Omental fat pad (tissue), 4 donors: Measurements from ENCODE around the gene HCFC1R1. TPM values are rescaled to one million over a fixed set of nuclear protein-coding genes. Genes with fewer than 3 reads are reported as not detected.

ENCODE experiments used
- ATAC-seq: fragments of 150-250 bp; one replicate; pipeline ENCODE4 v1.9.1; 2016; ENCODE audit warnings: mild to moderate bottlenecking, moderate library complexity; ENCODE audit not compliant: low FRiP score
- DNase-seq: peaks from one replicate; pipeline ENCODE4 v3.0.0-alpha.2; 2019; ENCODE audit warnings: low spot score
- CTCF ChIP-seq, 3 donors: fragments of 450-650 bp; IDR thresholded peaks; one replicate each; pipeline ENCODE4 v1.5.1; 2016 to 2017; ENCODE audit warnings: antibody characterized with exemption in 3 of 3, mild to moderate bottlenecking in 3 of 3, moderate library complexity in 2 of 3
- total RNA-seq, 4 donors: library from RNA; depleted of rRNA; stranded (reverse); fragments of >200 nt; gene quantifications; one replicate each; pipeline ENCODE4 v1.1.0, GENCODE V29; 2016

HCFC1R1 gene
- total RNA-seq, 4 donors from 2014 or later: 8.5 to 20.6 (median 13.1) TPM

- no peak for TF ChIP-seq CTCF (IDR thresholded peaks at IDR 0.05)
- ATAC-seq (no peak), DNase-seq (no peak)
These were observed 35.9 kb downstream of the HCFC1R1 start for GRCh38 chr16:2987833-2988232.

DNA sequence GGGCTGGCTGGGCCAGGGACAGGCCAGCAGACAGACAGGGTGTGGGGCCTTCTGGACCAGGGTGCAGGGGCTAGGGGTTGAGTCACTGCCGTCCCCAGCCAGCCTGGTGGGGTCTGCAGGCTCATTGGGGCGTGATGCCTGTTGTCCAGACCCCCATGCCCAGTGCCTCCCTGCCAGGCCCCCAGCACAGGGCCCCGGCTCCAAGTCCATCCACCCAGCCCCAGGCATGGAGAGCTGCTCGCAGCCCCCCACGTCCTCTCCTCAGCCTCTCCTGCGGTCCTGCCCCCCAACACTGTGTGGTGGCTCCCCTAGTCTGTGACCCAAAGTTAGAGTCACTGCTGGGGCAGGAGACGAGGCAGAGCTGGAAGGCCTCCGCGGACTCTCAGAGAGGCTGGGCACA lies 36.5 kb downstream of the HCFC1R1 start:
- DNase-seq (no peak), ATAC-seq (no peak)

GRCh38 chr16:2986623-2987188 lies 37.0 kb downstream of the HCFC1R1 start:
- DNase-seq: no peak
- no peak for TF ChIP-seq CTCF (IDR thresholded peaks at IDR 0.05)
- no peak for ATAC-seq

More for the DNA sequence above, 36.5 kb downstream of the HCFC1R1 start:
- no peak for TF ChIP-seq CTCF (IDR thresholded peaks at IDR 0.05)

DNA sequence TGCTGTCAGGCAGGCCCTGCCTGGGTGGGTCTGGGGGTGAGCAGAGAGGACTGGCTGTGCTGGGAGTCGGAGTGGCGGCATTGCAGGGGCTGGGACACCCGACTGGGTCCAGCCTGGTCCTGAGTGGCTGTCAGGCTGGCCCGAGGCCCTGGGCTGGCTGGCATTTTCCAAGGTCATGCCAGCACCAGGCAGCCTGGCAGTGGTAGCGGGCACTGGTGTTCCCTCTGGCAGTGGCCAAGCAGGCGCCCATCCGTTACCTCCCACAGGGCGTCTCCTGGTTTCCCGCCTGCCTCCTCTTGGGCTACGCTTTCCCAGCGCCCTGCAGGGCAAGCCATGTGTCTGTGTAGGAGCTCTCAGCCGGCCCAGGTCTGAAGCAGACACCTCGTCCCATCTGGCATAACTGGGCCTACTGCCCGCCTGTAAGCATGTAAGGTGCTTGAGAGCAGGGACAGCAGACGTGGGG lies 37.8 kb downstream of the HCFC1R1 start:
- ATAC-seq (no peak), DNase-seq (no peak)
- no peak for TF ChIP-seq CTCF (IDR thresholded peaks at IDR 0.05)

GRCh38 chr16:2985462-2985861 lies 38.3 kb downstream of the HCFC1R1 start:
- ATAC-seq (no peak), DNase-seq (no peak)
- TF ChIP-seq CTCF (IDR thresholded peaks at IDR 0.05): no peak

GRCh38 chr16:2983706-2984136 lies 40.0 kb downstream of the HCFC1R1 start:
- ATAC-seq: peak; percentile 63
- DNase-seq: peak; percentile 50
- TF ChIP-seq CTCF (IDR thresholded peaks at IDR 0.05): peak in 2 of 3 donors; percentile 57 to 62

DNA sequence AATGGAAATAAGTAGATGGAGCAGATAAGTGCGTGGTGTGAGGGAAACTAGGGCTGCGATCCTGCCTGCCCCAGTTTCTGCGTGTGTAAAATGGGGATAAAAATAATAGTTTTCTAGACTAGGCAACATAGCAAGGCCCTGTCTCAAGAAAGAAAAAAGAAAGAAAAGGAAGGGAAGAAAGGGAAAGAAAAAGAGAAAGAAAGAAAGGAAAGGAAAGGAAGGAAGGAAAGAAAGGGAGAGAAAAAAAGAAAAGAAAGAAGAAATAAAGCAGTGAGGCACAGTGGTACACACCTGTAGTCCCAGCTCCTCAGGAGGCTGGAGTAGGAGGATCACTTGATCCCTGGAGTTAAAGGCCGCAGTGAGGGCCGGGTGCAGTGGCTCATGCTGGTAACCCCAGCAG lies 41.3 kb downstream of the HCFC1R1 start:
- no peak for TF ChIP-seq CTCF (IDR thresholded peaks at IDR 0.05)
- no peak for DNase-seq
- no peak for ATAC-seq
